ENCODE measurements around the gene MICAL2. TPM values are rescaled to one million over a fixed set of nuclear protein-coding genes. Genes with fewer than 3 reads are reported as not detected.

MICAL2 gene
- total RNA-seq, 1 experiment from 2014 or later: 37.4 TPM

DNA sequence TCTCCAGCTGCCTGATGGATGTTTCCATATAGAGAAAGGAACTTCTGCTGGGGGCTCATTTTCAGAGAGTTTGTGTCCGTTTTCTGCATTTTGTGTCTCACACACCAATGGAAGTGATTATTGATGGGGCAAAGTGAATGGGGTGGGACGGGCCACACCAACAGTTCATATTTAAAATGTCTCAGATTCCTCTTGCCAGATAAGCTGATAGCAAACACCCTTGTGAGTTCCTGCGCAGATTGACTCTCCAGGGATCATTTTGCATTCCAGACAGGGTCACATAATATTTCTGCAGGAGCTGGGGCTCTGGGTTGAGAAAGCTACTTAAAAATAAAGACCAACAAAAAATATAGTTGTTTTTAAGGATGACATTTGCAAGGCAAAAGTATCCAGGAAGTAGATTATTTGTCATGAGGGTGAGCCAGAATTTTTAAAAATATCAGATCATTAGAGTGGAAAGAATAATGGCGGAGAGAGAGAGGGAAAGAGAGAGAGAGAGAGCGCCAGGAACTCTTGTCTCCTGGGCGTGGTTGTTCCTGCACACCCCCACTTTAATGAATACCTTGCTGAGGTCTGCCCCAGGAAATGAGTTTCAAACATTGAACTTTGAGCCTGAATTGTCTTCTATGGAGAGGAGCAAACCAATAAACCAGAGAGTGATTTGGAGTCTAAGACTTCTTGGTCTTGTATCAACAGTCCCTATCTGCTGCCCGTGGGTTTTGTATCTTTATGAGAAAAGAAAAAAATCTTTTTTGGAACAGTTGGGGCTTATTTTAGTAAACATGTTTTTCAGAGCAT is 33.3 kb downstream of the MICAL2 start:
- Histone ChIP-seq H3K4me1 (ENCODE audit: control insufficient read depth in 1 of 2, insufficient read depth in 2 of 2, low read length in 2 of 2) (peaks cover 0 to 27% of the 10 kb centered on the region in 2 experiments; a peak in 2 of 4 replicates), H3K9ac (ENCODE audit: low read length) (no peak overlapping the region), H3K27ac (ENCODE audit: low read depth, low read length) (no peak overlapping the region), H2AFZ (ENCODE audit: low read depth, low read length, poor library complexity, severe bottlenecking) (no peak overlapping the region), H3K4me3 (replicated peaks in 1 of 2; ENCODE audit: low read depth in 1 of 2, low read length in 2 of 2) (no peak overlapping the region), H4K20me1 (ENCODE audit: insufficient read depth) (no peaks in the 10 kb centered on the region), H3K27me3 (ENCODE audit: insufficient read depth, low read length) (no peaks in the 10 kb centered on the region), H3K9me3 (ENCODE audit: control insufficient read depth in 1 of 2, insufficient read depth in 1 of 2, low read depth in 1 of 2, low read length in 2 of 2) (no peaks in the 10 kb centered on the region), H3K9me2 (ENCODE audit: insufficient read depth) (no peaks in the 10 kb centered on the region), H3K36me3 (ENCODE audit: control insufficient read depth in 1 of 2, insufficient read depth in 2 of 2, low read length in 2 of 2) (no peaks in the 10 kb centered on the region), H3K79me2 (ENCODE audit: insufficient read depth, low read length) (no peaks in the 10 kb centered on the region), H3K4me2 (ENCODE audit: low read length) (peak overlapping the region; percentile 29)
- no TSS peak for BruUV-seq (replicated peaks)
- ChIA-PET RAD21 (ENCODE audit: low non-redundant PET in 1 of 2, low total read pairs in 2 of 2, uncharacterized antibody in 2 of 2, unreplicated experiment in 2 of 2) (no interaction called here), CTCF (no interaction called here), POLR2A (interaction anchor here (0.7 kb wide), 1 partner anchor 10 kb away, joined by 3 read pairs; no protein-coding TSS in a partner anchor)
- intact Hi-C loops (cut with micrococcal nuclease): no loop called here
- TF ChIP-seq POLR2AphosphoS5 (IDR thresholded peaks at IDR 0.05; ENCODE audit: low read depth, low read length): no peak
- no peak for TF ChIP-seq EZH2 (IDR thresholded peaks at IDR 0.05)
- TF ChIP-seq, protein P1, sequence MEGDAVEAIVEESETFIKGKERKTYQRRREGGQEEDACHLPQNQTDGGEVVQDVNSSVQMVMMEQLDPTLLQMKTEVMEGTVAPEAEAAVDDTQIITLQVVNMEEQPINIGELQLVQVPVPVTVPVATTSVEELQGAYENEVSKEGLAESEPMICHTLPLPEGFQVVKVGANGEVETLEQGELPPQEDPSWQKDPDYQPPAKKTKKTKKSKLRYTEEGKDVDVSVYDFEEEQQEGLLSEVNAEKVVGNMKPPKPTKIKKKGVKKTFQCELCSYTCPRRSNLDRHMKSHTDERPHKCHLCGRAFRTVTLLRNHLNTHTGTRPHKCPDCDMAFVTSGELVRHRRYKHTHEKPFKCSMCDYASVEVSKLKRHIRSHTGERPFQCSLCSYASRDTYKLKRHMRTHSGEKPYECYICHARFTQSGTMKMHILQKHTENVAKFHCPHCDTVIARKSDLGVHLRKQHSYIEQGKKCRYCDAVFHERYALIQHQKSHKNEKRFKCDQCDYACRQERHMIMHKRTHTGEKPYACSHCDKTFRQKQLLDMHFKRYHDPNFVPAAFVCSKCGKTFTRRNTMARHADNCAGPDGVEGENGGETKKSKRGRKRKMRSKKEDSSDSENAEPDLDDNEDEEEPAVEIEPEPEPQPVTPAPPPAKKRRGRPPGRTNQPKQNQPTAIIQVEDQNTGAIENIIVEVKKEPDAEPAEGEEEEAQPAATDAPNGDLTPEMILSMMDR (IDR thresholded peaks at IDR 0.05 in 2 of 3, conservative IDR thresholded peaks at IDR 0.05 in 1 of 3; ENCODE audit: borderline replicate concordance in 1 of 3, insufficient read depth in 1 of 3, low read depth in 2 of 3, low read length in 2 of 3): no peak
- TF ChIP-seq SIN3A (IDR thresholded peaks at IDR 0.05; ENCODE audit: low read depth): no peak
- TF ChIP-seq SRF (IDR thresholded peaks at IDR 0.05; ENCODE audit: low read depth): no peak
- TF ChIP-seq ZFX (IDR thresholded peaks at IDR 0.05): no peak
- ATAC-seq (no peak), DNase-seq (ENCODE audit: low read depth, low spot score) (no peak)

All from HCT116 (cell line).